Measurements from ENCODE around the gene ONECUT3. TPM values are rescaled to one million over a fixed set of nuclear protein-coding genes. Genes with fewer than 3 reads are reported as not detected.

ONECUT3 gene
- total RNA-seq, 5 donors from 2014 or later (not counting 1 experiment from before 2014, with no cell fraction given), result 0.03 TPM; not detected in 3

DNA sequence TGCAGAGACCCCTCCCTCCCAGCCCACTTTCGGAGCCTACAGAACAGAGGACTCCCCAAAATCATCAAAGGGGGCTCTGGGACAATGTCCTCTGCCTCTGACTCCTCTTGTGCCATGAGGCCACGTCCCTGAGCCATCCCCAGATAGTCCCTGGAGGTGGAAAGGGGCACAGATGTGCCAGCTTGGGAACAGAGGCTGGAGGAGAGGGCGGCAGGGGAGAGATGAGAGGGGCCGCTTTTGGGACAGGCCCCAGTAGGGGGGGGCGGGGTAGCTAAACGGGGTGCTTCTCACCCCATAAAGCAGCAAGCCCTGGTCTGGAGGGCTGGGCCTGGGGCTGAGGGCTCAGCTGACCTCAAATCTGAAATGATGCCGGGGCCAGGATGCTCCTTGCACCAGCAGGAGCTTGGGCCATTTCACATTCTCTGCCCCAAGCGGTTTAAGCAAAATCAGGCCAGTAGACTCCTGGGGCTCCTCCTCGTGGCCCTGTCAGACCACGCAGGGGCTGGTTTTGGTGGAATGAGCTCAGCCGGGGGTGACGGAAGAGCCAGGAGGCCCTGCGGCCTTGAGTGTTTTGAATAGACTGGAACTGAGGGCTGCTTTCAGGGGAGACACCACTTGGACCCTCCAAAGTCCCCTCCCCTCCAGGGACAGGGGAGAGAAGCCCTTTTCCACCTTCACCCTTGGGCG lies 27.1 kb downstream of the ONECUT3 start:
- Mint-ChIP-seq H3K4me1 (peaks cover 0 to 6% (median 1%) of the 10 kb centered on the region in 3 donors), H3K9me3 (no peaks in the 10 kb centered on the region), H3K27ac (no peak overlapping the region), H3K4me3 (no peak overlapping the region), H3K27me3 (peaks cover 35 to 73% of the 10 kb centered on the region in 2 donors), H3K36me3 (no peaks in the 10 kb centered on the region)
- no peak overlapping the region for H3K27ac ChIP-seq (ENCODE audit: low read length)
- DNase-seq (no peak), ATAC-seq (replicated peaks in 1 of 4) (no peak)
- no peak overlapping the region for H3K4me3 ChIP-seq (ENCODE audit: control insufficient read depth in 1 of 2, extremely low read depth in 1 of 2, low read length in 1 of 2)
- WGBS (ENCODE audit: insufficient coverage), result 57% methylated on average over 6 of the region's 14 CpGs
- no peaks in the 10 kb centered on the region for H3K9me3 ChIP-seq
- peaks cover 11 to 99% of the 10 kb centered on the region in 2 experiments for H3K27me3 ChIP-seq (replicated peaks in 1 of 2; ENCODE audit: control insufficient read depth in 2 of 2, extremely low read depth in 1 of 2, insufficient read depth in 2 of 2, low read length in 1 of 2)
- CTCF ChIA-PET, result interaction anchor here in 1 of 2 donors (0.6 kb wide), 1 partner anchor 1829 kb away, joined by 3 read pairs; no protein-coding TSS in a partner anchor
- H3K4me1 ChIP-seq (ENCODE audit: control insufficient read depth in 1 of 2, extremely low read depth in 1 of 2, insufficient read depth in 2 of 2, low read length in 2 of 2), result peaks cover 0 to 9% of the 10 kb centered on the region in 2 experiments
- H3K36me3 ChIP-seq (ENCODE audit: control insufficient read depth in 2 of 2, extremely low read depth in 1 of 2, insufficient read depth in 1 of 2, low read length in 1 of 2), result no peaks in the 10 kb centered on the region
- POLR2A ChIA-PET, result no interaction called here

DNA sequence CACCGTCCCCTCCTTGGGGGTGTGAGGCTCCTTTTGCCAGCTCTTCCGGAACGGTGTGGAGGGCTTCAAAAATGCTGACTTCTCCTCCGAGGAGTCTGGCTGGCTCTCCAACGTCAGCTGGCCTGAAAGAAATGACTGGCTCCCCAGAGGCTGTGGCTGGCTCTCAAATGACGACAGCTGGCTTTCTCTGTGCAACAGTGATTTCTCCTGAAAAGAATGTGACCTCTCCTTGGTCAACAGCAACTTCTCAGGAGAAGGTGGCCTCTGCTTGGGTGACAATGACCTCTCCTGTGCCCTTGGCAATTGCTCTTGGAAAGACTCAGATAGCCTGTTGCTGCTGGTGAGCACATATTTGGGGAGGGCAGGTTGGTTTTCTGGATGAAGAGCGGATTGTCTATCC lies 29.2 kb downstream of the ONECUT3 start:
- no peaks in the 10 kb centered on the region for H3K9me3 ChIP-seq
- H3K27me3 Mint-ChIP-seq, result peaks cover 25 to 65% of the 10 kb centered on the region in 2 donors
- H3K4me1 ChIP-seq (ENCODE audit: control insufficient read depth in 1 of 2, extremely low read depth in 1 of 2, insufficient read depth in 2 of 2, low read length in 2 of 2), result no peaks in the 10 kb centered on the region
- WGBS (ENCODE audit: insufficient coverage), result 86% methylated on average over 7 of the region's 7 CpGs
- H3K36me3 ChIP-seq (ENCODE audit: control insufficient read depth in 2 of 2, extremely low read depth in 1 of 2, insufficient read depth in 1 of 2, low read length in 1 of 2), result no peaks in the 10 kb centered on the region
- no peaks in the 10 kb centered on the region for H3K9me3 Mint-ChIP-seq
- no peak overlapping the region for H3K27ac Mint-ChIP-seq
- H3K27ac ChIP-seq (ENCODE audit: low read length), result no peak overlapping the region
- no peak for ATAC-seq (replicated peaks in 1 of 4)
- H3K4me3 Mint-ChIP-seq, result no peak overlapping the region
- H3K27me3 ChIP-seq (replicated peaks in 1 of 2; ENCODE audit: control insufficient read depth in 2 of 2, extremely low read depth in 1 of 2, insufficient read depth in 2 of 2, low read length in 1 of 2), result peaks cover 6 to 91% of the 10 kb centered on the region in 2 experiments
- ChIA-PET CTCF (interaction anchor here (0.5 to 1.0 kb wide), 2 partner anchors 44 to 209 kb away, joined by 3 to 4 read pairs; no protein-coding TSS in a partner anchor), POLR2A (no interaction called here)
- DNase-seq, result no peak
- no peak overlapping the region for H3K4me3 ChIP-seq (ENCODE audit: control insufficient read depth in 1 of 2, extremely low read depth in 1 of 2, low read length in 1 of 2)
- peaks cover 0 to 6% (median 0%) of the 10 kb centered on the region in 3 donors for H3K4me1 Mint-ChIP-seq
- H3K36me3 Mint-ChIP-seq, result no peaks in the 10 kb centered on the region

DNA sequence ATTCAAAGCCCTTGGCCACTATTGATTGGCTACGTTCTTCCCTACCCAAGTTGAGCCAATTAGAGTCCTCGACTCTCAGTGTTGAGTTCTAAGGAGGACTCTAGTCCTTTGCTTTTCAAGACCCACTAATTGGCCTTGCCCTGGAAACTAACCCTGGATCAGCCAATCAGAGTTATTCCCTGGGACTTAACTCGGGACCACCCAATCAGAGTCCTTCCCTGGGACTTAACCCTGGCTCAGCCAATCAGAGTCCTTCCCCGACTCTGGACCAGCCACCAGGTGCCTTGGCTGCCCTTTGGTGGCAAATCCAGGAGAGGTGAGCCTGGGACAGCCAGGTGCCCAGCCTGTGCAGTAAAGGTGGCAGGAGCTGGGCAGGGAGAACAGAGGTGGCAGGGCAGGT lies 30.0 kb downstream of the ONECUT3 start:
- CTCF ChIA-PET, result interaction anchor here in 1 of 2 donors (1.0 kb wide), 1 partner anchor 43 kb away, joined by 3 read pairs; no protein-coding TSS in a partner anchor
- Histone ChIP-seq H3K4me3 (ENCODE audit: control insufficient read depth in 1 of 2, extremely low read depth in 1 of 2, low read length in 1 of 2) (no peak overlapping the region), H3K9me3 (no peaks in the 10 kb centered on the region), H3K27me3 (replicated peaks in 1 of 2; ENCODE audit: control insufficient read depth in 2 of 2, extremely low read depth in 1 of 2, insufficient read depth in 2 of 2, low read length in 1 of 2) (peaks cover 6 to 88% of the 10 kb centered on the region in 2 experiments), H3K36me3 (ENCODE audit: control insufficient read depth in 2 of 2, extremely low read depth in 1 of 2, insufficient read depth in 1 of 2, low read length in 1 of 2) (no peaks in the 10 kb centered on the region), H3K27ac (ENCODE audit: low read length) (no peak overlapping the region), H3K4me1 (ENCODE audit: control insufficient read depth in 1 of 2, extremely low read depth in 1 of 2, insufficient read depth in 2 of 2, low read length in 2 of 2) (no peaks in the 10 kb centered on the region)
- H3K4me3 Mint-ChIP-seq, result no peak overlapping the region
- no peak overlapping the region for H3K27ac Mint-ChIP-seq
- no peaks in the 10 kb centered on the region for H3K9me3 Mint-ChIP-seq
- no peak for DNase-seq
- H3K27me3 Mint-ChIP-seq, result peaks cover 24 to 61% of the 10 kb centered on the region in 2 donors
- H3K36me3 Mint-ChIP-seq, result no peaks in the 10 kb centered on the region
- no peak for ATAC-seq (replicated peaks in 1 of 4)
- POLR2A ChIA-PET, result no interaction called here
- WGBS (ENCODE audit: insufficient coverage), result 70% methylated on average over 4 of the region's 4 CpGs
- H3K4me1 Mint-ChIP-seq, result peaks cover 0 to 6% (median 0%) of the 10 kb centered on the region in 3 donors

DNA sequence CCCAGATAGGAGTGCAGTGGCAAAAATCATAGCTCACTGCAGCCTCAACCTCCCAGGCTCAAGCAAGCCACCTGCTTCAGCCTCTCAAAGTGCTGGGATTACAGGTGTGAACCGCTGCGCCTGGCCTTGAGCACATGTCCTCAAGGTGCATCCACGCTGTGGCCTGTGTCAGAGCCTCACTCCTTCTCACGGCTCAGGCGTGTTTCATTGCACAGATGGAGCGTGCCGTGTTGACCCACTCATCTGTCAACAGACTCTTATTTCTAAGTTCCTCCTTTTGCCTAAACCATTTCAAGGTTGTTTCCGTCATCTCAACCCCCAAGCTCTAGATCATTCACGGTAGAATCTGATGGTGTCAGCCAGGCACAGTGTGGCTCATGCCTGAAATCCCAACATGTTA lies 30.6 kb downstream of the ONECUT3 start:
- CTCF ChIA-PET, result no interaction called here
- Mint-ChIP-seq H3K36me3 (no peaks in the 10 kb centered on the region), H3K9me3 (no peaks in the 10 kb centered on the region), H3K27ac (no peak overlapping the region), H3K4me1 (peaks cover 0 to 6% (median 0%) of the 10 kb centered on the region in 3 donors), H3K27me3 (peaks cover 22 to 60% of the 10 kb centered on the region in 2 donors), H3K4me3 (no peak overlapping the region)
- ATAC-seq (replicated peaks in 1 of 4), result no peak
- Histone ChIP-seq H3K27me3 (replicated peaks in 1 of 2; ENCODE audit: control insufficient read depth in 2 of 2, extremely low read depth in 1 of 2, insufficient read depth in 2 of 2, low read length in 1 of 2) (peaks cover 6 to 88% of the 10 kb centered on the region in 2 experiments), H3K4me1 (ENCODE audit: control insufficient read depth in 1 of 2, extremely low read depth in 1 of 2, insufficient read depth in 2 of 2, low read length in 2 of 2) (peaks cover 0 to 3% of the 10 kb centered on the region in 2 experiments), H3K27ac (ENCODE audit: low read length) (no peak overlapping the region), H3K9me3 (no peaks in the 10 kb centered on the region), H3K4me3 (ENCODE audit: control insufficient read depth in 1 of 2, extremely low read depth in 1 of 2, low read length in 1 of 2) (no peak overlapping the region), H3K36me3 (ENCODE audit: control insufficient read depth in 2 of 2, extremely low read depth in 1 of 2, insufficient read depth in 1 of 2, low read length in 1 of 2) (no peaks in the 10 kb centered on the region)
- DNase-seq, result no peak
- WGBS (ENCODE audit: insufficient coverage), result 38% methylated on average over 9 of the region's 9 CpGs
- POLR2A ChIA-PET, result no interaction called here

DNA sequence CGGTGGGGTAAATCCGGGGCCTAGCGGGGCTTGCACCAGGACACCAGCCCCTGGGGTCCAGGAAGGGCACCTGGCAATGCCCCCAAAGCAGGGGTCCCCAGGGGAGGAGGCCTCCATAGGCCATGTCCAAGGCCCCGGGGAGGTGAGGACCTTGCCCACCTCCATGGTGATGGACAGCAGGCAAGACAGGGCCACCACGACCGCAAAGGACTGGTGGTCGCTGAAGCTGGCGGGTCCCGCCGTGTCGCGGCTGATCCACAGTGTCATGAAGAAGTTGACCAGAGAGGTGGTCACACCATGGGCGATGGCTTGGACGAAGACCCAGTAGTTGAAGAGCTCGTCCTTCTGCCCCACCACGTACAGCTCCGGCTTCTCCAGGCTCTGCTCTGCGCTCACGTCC lies 32.0 kb downstream of the ONECUT3 start:
- CTCF ChIA-PET, result no interaction called here
- ATAC-seq (replicated peaks in 1 of 4), result no peak
- 85% methylated on average over 19 of the region's 19 CpGs for WGBS (ENCODE audit: insufficient coverage)

DNA sequence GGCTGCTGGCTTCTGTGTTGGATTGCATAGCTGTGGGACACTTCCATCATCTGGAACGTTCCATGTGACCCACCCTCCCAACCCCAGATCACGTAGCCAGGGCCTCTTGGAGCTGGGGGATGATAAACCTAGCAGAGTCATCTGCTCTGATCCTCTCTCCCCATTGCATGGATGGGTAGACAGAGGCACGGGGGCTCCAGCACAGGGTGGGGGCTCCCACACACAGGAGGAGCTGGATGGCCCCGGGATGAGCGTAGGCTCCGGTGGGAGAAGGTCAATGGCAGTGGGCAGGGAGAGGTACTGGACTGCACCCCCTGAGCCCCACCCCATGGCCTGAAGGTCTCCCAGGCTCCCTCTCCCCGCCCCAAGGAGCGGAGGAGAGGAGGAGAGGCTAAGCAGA lies 33.4 kb downstream of the ONECUT3 start:
- Mint-ChIP-seq H3K4me3 (no peak overlapping the region), H3K9me3 (no peaks in the 10 kb centered on the region), H3K27ac (no peak overlapping the region), H3K36me3 (no peaks in the 10 kb centered on the region), H3K4me1 (no peaks in the 10 kb centered on the region), H3K27me3 (peaks cover 9 to 39% of the 10 kb centered on the region in 2 donors)
- no peak for ATAC-seq (replicated peaks in 1 of 4)
- no peak for DNase-seq
- Histone ChIP-seq H3K4me3 (ENCODE audit: control insufficient read depth in 1 of 2, extremely low read depth in 1 of 2, low read length in 1 of 2) (no peak overlapping the region), H3K9me3 (no peaks in the 10 kb centered on the region), H3K27ac (ENCODE audit: low read length) (no peak overlapping the region), H3K4me1 (ENCODE audit: control insufficient read depth in 1 of 2, extremely low read depth in 1 of 2, insufficient read depth in 2 of 2, low read length in 2 of 2) (peaks cover 0 to 8% of the 10 kb centered on the region in 2 experiments), H3K27me3 (replicated peaks in 1 of 2; ENCODE audit: control insufficient read depth in 2 of 2, extremely low read depth in 1 of 2, insufficient read depth in 2 of 2, low read length in 1 of 2) (peaks cover 2 to 82% of the 10 kb centered on the region in 2 experiments), H3K36me3 (ENCODE audit: control insufficient read depth in 2 of 2, extremely low read depth in 1 of 2, insufficient read depth in 1 of 2, low read length in 1 of 2) (no peaks in the 10 kb centered on the region)
- POLR2A ChIA-PET, result no interaction called here
- CTCF ChIA-PET, result interaction anchor here in 1 of 2 donors (0.5 kb wide), 1 partner anchor 156 kb away, joined by 3 read pairs; no protein-coding TSS in a partner anchor
- whole genome bisulfite sequencing (ENCODE audit: insufficient coverage), result no CpG with 5 or more reads among the region's 8 CpGs

More for the DNA sequence above, 32.0 kb downstream of the ONECUT3 start:
- Histone ChIP-seq H3K27me3 (replicated peaks in 1 of 2; ENCODE audit: control insufficient read depth in 2 of 2, extremely low read depth in 1 of 2, insufficient read depth in 2 of 2, low read length in 1 of 2) (peaks cover 6 to 81% of the 10 kb centered on the region in 2 experiments), H3K4me3 (ENCODE audit: control insufficient read depth in 1 of 2, extremely low read depth in 1 of 2, low read length in 1 of 2) (no peak overlapping the region), H3K27ac (ENCODE audit: low read length) (no peak overlapping the region), H3K9me3 (no peaks in the 10 kb centered on the region), H3K36me3 (ENCODE audit: control insufficient read depth in 2 of 2, extremely low read depth in 1 of 2, insufficient read depth in 1 of 2, low read length in 1 of 2) (no peaks in the 10 kb centered on the region), H3K4me1 (ENCODE audit: control insufficient read depth in 1 of 2, extremely low read depth in 1 of 2, insufficient read depth in 2 of 2, low read length in 2 of 2) (peaks cover 0 to 8% of the 10 kb centered on the region in 2 experiments)
- no peaks in the 10 kb centered on the region for H3K9me3 Mint-ChIP-seq
- no peak overlapping the region for H3K4me3 Mint-ChIP-seq
- peaks cover 13 to 47% of the 10 kb centered on the region in 2 donors for H3K27me3 Mint-ChIP-seq
- no peaks in the 10 kb centered on the region for H3K4me1 Mint-ChIP-seq
- H3K27ac Mint-ChIP-seq, result no peak overlapping the region
- DNase-seq, result no peak
- no peaks in the 10 kb centered on the region for H3K36me3 Mint-ChIP-seq
- POLR2A ChIA-PET, result no interaction called here
